ENCODE data around the gene CDKN2AIPNL.
"Not testable (repeated sequence)": the region's sequence is repeated elsewhere in the genome, so short reads cannot be mapped to it uniquely, and the experiment has no call there.

DNA sequence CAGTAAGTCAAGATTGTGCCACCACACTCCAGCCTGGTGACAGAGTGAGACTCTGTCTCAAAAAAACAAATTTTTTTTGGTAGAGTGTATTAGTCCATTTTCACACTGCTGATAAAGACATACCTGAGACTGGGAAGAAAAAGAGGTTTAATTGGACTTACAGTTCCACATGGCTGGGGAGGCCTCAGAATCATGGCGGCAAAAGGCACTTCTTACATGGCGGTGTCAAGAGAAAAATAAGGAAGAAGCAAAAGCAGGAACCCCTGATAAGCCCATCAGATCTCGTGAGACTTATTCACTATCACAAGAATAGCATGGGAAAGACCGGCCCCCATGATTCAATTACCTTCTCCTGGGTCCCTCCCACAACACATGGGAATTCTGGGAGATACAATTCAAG, 9.4 kb upstream of the CDKN2AIPNL start:
- TF ChIP-seq NFE2 (CRISPR knock-in tag; IDR thresholded peaks at IDR 0.05); TP53 (CRISPR knock-in tag; conservative IDR thresholded peaks at IDR 0.05); POLR2A (IDR thresholded peaks at IDR 0.05; ENCODE audit: insufficient read depth in 1 of 2, low read depth in 2 of 2, low read length in 2 of 2); POLR2AphosphoS5 (IDR thresholded peaks at IDR 0.05; ENCODE audit: low read depth, low read length); HMG20A (CRISPR knock-in tag; IDR thresholded peaks at IDR 0.05; ENCODE audit: borderline replicate concordance); SP140L (CRISPR knock-in tag; IDR thresholded peaks at IDR 0.05; ENCODE audit: borderline replicate concordance): not testable (repeated sequence)
- TF ChIP-seq, protein P1, sequence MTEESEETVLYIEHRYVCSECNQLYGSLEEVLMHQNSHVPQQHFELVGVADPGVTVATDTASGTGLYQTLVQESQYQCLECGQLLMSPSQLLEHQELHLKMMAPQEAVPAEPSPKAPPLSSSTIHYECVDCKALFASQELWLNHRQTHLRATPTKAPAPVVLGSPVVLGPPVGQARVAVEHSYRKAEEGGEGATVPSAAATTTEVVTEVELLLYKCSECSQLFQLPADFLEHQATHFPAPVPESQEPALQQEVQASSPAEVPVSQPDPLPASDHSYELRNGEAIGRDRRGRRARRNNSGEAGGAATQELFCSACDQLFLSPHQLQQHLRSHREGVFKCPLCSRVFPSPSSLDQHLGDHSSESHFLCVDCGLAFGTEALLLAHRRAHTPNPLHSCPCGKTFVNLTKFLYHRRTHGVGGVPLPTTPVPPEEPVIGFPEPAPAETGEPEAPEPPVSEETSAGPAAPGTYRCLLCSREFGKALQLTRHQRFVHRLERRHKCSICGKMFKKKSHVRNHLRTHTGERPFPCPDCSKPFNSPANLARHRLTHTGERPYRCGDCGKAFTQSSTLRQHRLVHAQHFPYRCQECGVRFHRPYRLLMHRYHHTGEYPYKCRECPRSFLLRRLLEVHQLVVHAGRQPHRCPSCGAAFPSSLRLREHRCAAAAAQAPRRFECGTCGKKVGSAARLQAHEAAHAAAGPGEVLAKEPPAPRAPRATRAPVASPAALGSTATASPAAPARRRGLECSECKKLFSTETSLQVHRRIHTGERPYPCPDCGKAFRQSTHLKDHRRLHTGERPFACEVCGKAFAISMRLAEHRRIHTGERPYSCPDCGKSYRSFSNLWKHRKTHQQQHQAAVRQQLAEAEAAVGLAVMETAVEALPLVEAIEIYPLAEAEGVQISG (CRISPR knock-in tag; IDR thresholded peaks at IDR 0.05), result not testable (repeated sequence)
- TF ChIP-seq, protein P2, sequence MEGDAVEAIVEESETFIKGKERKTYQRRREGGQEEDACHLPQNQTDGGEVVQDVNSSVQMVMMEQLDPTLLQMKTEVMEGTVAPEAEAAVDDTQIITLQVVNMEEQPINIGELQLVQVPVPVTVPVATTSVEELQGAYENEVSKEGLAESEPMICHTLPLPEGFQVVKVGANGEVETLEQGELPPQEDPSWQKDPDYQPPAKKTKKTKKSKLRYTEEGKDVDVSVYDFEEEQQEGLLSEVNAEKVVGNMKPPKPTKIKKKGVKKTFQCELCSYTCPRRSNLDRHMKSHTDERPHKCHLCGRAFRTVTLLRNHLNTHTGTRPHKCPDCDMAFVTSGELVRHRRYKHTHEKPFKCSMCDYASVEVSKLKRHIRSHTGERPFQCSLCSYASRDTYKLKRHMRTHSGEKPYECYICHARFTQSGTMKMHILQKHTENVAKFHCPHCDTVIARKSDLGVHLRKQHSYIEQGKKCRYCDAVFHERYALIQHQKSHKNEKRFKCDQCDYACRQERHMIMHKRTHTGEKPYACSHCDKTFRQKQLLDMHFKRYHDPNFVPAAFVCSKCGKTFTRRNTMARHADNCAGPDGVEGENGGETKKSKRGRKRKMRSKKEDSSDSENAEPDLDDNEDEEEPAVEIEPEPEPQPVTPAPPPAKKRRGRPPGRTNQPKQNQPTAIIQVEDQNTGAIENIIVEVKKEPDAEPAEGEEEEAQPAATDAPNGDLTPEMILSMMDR (CRISPR knock-in tag; IDR thresholded peaks at IDR 0.05), result not testable (repeated sequence)
- TF ChIP-seq, protein P3, sequence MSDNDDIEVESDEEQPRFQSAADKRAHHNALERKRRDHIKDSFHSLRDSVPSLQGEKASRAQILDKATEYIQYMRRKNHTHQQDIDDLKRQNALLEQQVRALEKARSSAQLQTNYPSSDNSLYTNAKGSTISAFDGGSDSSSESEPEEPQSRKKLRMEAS (IDR thresholded peaks at IDR 0.05), result not testable (repeated sequence)
- TF ChIP-seq, protein P4, sequence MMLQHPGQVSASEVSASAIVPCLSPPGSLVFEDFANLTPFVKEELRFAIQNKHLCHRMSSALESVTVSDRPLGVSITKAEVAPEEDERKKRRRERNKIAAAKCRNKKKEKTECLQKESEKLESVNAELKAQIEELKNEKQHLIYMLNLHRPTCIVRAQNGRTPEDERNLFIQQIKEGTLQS (CRISPR knock-in tag; IDR thresholded peaks at IDR 0.05), result not testable (repeated sequence)

Measured in HepG2 (cell line).